Measurements from ENCODE around the gene HBD. TPM values are rescaled to one million over a fixed set of nuclear protein-coding genes. Genes with fewer than 3 reads are reported as not detected.

Gene HBD
- total and polyA plus RNA-seq, 9 of the 15 experiments (the other 6 are each of a cell fraction or from before 2014, with no cell fraction given): 11.8 to 169 (median 36.0) TPM

GRCh38 chr11:5200582-5200981, 33.7 kb downstream of the HBD start, which contains the start of gene OR51V1:
Gene OR51V1 (minus strand): TSS chr11:5200682. CDS start chr11:5200682, 0 bp downstream.
- in situ Hi-C loops (cut with MboI) (loop anchor here (5.0 kb wide), 1 partner anchor 102 kb away; the partner anchor contains the start of gene OR51B4), intact Hi-C loops (cut with micrococcal nuclease) (loop anchor here (5.0 to 10.0 kb wide), 2 partner anchors 304 to 352 kb away; partner anchors contain the start of gene UBQLN3)
- CTCF ChIA-PET (ENCODE audit: low intra/inter-chr PET ratio): no interaction called here
- ATAC-seq (no peak), FAIRE-seq (no peak), DNase-seq (ENCODE audit: extremely low read depth in 1 of 4, low spot score in 3 of 4) (no peak)
- 20% methylated on average over 1 of the region's 1 CpG for WGBS (ENCODE audit: insufficient coverage, low coverage, missing lambda C conversion rate)
- Histone ChIP-seq H3K9ac (ENCODE audit: insufficient read depth in 1 of 2, low read depth in 2 of 2, low read length in 2 of 2) (no peak within 1 kb of the TSS), H3K27me3 (ENCODE audit: control insufficient read depth in 2 of 2, insufficient read depth in 2 of 2, low read length in 2 of 2) (no peaks in the 10 kb centered on the region), H3K36me3 (ENCODE audit: control insufficient read depth, insufficient read depth, low read length) (no peaks in the 10 kb centered on the region), H3K79me2 (ENCODE audit: control insufficient read depth, insufficient read depth, low read length) (no peaks in the 10 kb centered on the region), H3K4me1 (replicated peaks in 1 of 2; ENCODE audit: control insufficient read depth in 2 of 2, insufficient read depth in 2 of 2, low read length in 2 of 2) (peaks cover 6 to 18% of the 10 kb centered on the region in 2 experiments; a peak in 4 of 5 replicates), H2AFZ (ENCODE audit: low read depth, low read length) (peak within 1 kb of the TSS; percentile 75), H4K20me1 (replicated peaks; ENCODE audit: control insufficient read depth, insufficient read depth, low read length) (no peaks in the 10 kb centered on the region), H3K4me3 (no peak within 1 kb of the TSS), H3K27ac (ENCODE audit: extremely low read depth, low read depth, low read length) (no peak within 1 kb of the TSS), H3K9me1 (ENCODE audit: control insufficient read depth, insufficient read depth, low read length) (no peaks in the 10 kb centered on the region), H3K4me2 (ENCODE audit: insufficient read depth, low read length) (no peak within 1 kb of the TSS), H3K9me3 (replicated peaks; ENCODE audit: control insufficient read depth, insufficient read depth, low read depth, low read length) (no peaks in the 10 kb centered on the region)
- TF ChIP-seq DPF2 (IDR thresholded peaks at IDR 0.05) (no peak), HNRNPUL1 (IDR thresholded peaks at IDR 0.05; ENCODE audit: low read length) (no peak), BCOR (IDR thresholded peaks at IDR 0.05) (no peak), ZBTB17 (CRISPR knock-in tag; IDR thresholded peaks at IDR 0.05) (no peak), CREB5 (CRISPR knock-in tag; IDR thresholded peaks at IDR 0.05) (no peak), PBX2 (CRISPR knock-in tag; IDR thresholded peaks at IDR 0.05; ENCODE audit: low read depth) (no peak), PBX2 (tag; conservative IDR thresholded peaks at IDR 0.05; ENCODE audit: low read depth) (no peak), TEAD2 (tag; IDR thresholded peaks at IDR 0.05) (no peak), FOXA1 (IDR thresholded peaks at IDR 0.05; ENCODE audit: borderline replicate concordance) (no peak)
- no TSS peak for BruUV-seq (replicated peaks)
- POLR2A ChIA-PET: interaction anchor here (1.0 kb wide), 1 partner anchor 305 kb away, joined by 4 read pairs; no protein-coding TSS in a partner anchor

Data from K562 (cell line).